Stimulated activated CD8-positive, alpha-beta memory T cell treated with anti-CD3 and anti-CD28 coated beads, Interleukin-12 subunit alpha, Interleukin-12 subunit beta, amount 100 ng/mL, for 4 hours (primary cell): ENCODE results near the gene YBX3.
"Not testable (repeated sequence)": the region's sequence is repeated elsewhere in the genome, so short reads cannot be mapped to it uniquely, and the experiment has no call there.

Source experiments
- DNase-seq: peaks from one replicate; pipeline ENCODE4 v3.0.0-alpha.2; 2020; ENCODE audit warnings: low read depth

Gene YBX3

GRCh38 chr12:10722905-10723746 is at the start of gene YBX3:
Gene YBX3 (minus strand): TSS chr12:10723323. CDS start chr12:10723111, 212 bp downstream.
- DNase-seq, result peak; percentile 43

GRCh38 chr12:10771132-10771733 is 48.1 kb upstream of the YBX3 start:
- no peak for DNase-seq

GRCh38 chr12:10759657-10760056 is 36.5 kb upstream of the YBX3 start:
- DNase-seq, result no peak

DNA sequence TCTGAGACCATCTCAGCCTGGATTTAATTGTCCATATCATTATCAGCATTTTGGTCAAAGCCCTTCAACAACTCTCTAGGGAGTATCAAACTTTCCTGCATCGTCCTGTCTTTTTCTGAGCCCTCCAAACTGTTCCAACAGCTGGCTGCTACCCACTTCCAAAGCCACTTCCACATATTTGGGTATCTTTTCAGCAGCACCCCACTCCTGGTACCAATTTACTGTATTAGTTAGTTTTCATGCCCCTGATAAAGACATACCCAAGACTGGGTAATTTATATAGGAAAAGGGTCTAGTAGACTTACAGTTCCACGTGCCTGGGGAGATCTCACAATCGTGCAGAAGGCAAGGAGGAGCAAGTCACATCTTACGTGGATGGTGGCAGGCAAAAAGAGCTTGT is 33.1 kb upstream of the YBX3 start:
- no peak for DNase-seq

DNA sequence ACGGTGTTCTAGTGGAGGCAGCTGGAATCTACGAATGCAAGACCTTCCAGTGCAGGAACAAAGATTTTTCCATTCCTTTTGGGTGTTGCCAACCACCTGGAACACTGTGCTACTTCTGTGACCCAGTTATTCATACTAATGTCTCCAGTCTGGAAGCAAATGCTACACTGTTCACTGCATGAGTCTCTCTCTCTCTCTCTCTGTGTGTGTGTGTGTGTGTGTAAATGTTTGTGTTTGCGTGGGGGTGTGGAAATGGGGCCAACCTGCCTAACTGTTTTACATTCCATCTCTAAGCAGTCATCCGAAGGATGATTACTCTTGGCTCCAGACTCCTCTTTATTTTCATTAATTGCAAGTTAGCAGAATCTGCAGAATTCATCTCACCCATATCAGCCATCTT is 29.9 kb upstream of the YBX3 start:
- no peak for DNase-seq

DNA sequence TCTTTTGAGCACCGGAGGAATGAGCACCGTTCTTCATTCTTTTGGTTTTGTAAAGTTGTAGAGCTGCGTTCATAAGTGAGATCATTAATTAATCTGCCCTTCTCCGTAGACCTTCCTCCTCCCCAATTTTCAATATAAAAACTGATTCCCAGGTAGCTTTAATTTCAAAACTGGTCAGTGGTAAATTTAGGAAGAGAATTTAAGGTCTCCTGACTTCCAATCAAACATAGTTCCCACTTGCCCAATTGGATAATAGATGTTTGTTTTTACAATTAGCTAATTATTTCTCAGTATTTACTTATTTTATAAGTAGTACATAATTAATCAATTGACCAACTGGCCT is 27.2 kb upstream of the YBX3 start:
- no peak for DNase-seq

DNA sequence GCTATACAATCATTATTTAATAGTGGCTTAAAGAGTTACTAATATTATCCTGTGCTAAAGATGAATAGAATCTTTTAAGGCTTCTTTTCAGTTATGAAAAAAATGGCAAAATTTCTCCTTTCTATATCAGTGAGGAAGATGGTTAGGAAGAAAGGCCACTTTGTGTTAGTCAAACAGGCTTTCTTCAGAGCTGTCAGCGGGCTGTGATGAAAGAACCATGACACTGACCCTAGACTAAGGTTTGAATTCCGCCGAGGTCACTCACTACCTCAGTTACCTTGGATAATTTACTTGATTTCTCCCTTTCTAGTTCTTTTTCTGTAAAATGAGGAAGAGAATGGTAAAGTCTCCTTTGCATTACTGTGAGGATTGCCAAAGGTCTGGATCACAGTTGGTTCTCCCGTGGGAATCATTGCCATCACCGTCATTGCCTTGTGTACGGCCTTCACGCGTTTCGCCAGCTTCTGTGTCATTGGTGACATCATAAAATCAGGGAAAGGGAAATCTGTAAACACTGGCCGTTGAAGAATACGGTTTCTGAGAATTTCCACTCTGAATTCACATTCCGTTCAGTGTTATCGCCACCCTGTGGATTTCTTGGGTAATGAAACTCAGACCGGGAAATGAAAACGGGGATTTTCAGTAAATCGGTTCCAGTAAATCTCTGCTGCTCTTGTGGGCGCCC is 26.7 kb upstream of the YBX3 start:
- DNase-seq, result peak; percentile 28

- DNase-seq, result no peak
Measured at GRCh38 chr12:10747730-10748129, 24.6 kb upstream of the YBX3 start.

GRCh38 chr12:10743420-10743819 is 20.3 kb upstream of the YBX3 start:
- not testable (repeated sequence) for DNase-seq

DNA sequence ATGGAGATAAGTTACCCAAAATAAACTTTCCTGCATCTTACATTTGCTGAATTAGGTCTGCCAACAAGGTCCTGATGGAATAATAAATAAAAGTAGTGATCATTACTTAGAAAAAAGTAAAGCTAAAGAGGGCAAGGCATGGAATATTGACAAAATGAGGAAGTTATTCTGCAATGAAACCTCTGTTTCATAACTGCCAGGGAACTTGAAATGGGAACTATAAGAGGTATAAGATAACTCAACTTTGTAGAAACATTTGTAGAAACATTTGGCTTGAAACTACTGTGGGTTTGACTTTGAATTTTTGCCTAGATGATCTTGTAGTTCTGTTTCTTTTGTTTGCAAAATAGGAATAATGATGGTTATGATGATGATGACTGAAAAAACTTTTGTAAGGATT is 18.7 kb upstream of the YBX3 start:
- DNase-seq, result no peak

GRCh38 chr12:10740182-10740581 is 17.1 kb upstream of the YBX3 start:
- no peak for DNase-seq

DNA sequence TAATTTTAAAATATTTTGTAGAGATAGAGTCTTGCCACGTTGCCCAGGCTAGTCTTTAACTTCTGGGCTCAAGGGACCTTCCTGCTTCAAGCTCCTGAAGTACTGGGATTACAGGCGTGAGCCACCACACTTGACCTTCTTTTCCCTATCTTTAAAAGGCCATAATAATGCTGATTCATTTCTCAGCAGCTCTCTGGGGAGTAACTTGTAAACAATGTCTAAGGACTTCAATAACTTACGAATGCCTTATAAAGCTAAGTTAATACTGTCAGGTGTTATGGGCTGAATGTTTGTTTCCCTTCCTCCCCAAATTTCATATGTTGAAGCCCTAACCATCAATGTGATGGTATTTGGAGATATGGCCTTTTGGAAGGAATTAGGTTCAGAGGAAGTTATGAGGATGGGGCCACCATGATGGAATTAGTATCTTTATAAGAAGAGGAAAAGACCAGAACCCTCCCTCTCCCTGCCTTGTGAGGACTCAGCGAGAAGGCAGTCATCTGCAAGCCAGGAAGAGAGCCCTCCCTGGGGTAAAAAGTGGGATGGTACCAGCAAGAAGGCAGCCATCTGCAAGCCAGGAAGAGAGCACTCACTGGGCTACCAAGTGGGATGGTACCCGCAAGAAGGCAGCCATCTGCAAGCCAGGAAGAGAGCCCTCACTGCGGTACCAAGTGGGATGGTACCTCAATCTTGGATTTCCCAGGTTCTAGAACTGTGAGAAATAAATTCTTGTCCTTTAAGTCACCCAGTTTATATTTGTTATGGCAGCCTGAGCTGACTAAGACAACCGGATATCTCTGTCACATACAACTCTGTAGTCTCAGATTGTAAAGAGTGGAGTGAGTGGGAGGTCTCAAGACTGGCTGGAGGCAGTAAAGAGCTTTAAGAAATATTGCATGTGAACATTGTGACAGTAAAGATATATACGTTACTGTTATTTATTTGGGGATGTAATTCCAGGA is 16.3 kb upstream of the YBX3 start:
- DNase-seq, result no peak

- no peak for DNase-seq
Measured at GRCh38 chr12:10737249-10737648, 14.1 kb upstream of the YBX3 start.

- DNase-seq, result no peak
Measured at GRCh38 chr12:10736463-10736862, 13.3 kb upstream of the YBX3 start.

- DNase-seq, result no peak
Measured at GRCh38 chr12:10735428-10735827, 12.3 kb upstream of the YBX3 start.

GRCh38 chr12:10732549-10732948 is 9.4 kb upstream of the YBX3 start:
- no peak for DNase-seq

DNA sequence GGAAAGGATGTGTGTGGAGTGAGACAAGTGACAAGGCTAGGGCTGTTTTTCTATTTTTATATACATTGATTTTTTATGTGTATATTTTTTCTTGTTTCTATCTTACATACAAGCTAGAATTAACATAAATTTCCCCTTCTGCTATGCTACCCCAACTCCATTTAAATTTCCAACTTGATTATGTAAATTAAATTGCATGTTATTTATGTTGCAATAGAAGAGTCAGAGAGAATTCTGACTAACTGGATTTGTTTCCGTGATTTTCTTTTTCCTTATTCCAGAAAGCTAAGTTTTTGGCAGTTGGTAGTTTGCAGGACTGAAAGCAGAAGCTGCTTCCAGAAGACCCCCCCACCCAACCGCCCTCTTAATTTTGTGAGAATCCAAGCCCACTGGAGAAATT is 8.9 kb upstream of the YBX3 start:
- DNase-seq, result no peak

DNA sequence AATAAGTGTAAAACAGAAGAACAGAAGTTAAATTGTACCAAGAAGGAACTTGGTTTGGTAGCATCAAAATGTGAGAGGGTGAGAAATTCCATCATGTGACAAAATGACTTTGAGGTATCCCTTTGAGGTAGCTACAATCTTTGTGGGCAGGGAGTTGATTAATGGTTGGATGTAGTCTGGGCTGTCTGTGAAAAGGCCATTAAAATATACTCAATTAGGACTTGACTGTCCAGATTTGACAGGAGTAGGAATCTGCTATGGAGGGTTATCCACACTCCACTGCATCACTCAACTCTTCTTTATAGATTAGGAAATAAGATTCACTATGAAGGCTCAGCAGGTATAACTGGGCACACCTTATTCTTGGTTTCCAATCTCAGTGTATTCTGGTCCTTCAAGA is 7.4 kb upstream of the YBX3 start:
- DNase-seq, result no peak

DNA sequence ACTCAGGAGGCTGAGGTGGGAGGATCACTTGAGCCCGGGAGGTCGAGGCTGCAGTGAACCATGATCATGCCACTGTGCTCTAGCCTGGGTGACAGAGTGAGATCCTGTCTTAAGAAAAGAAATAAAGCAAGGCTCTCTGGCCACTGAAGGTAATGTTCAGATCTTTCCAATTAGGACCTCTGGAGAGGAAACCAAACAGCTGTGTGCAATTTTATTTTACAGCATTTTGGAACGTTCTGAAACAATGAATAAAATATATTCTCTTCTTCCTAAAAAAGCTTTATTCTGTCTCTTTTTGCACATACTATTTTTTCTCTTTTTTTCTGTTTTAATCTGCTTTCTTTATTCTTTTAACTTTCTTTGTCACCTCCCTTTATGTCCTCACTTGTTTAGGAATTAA is 5.0 kb upstream of the YBX3 start:
- no peak for DNase-seq

GRCh38 chr12:10726945-10727344 is 3.8 kb upstream of the YBX3 start:
- no peak for DNase-seq

DNA sequence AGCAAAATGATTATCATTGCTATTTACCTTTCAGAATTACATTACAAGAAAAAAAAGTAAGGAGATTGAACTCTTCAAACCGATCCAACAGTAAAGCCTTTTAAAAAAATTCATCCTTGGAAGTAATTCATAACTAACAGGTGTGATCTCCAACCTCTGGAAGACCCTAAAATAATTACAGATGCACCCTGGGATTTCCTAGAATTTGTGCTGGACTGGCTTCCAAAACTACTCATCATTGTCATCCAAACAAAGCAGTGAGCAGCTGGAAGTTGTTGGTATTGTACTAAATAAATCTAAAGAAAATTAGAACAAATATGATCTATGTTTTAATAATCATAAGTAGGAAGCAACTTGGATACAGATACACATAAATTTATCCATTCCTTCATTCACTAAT is 1.9 kb upstream of the YBX3 start:
- no peak for DNase-seq

DNA sequence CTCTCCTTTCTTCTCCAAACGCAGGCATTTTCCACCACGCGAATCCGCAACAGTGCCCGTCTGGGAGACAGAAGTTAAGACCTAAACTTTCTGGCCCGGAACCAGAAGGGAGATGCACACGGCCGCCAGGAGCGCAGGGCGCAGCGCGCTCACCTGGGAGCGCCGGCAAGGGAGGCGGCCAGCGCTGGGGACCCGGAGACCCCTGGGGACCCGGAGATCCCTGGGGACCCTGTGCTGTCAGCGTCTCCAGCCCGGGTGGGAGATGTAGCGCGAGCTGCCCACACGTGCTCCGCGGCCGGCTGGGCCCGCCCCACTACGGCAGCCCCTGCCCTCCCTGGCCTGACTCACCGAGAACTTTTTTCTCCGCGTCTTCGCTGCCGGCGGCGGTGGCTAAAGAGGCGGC is 620 bp downstream of the YBX3 start:
- peak; percentile 59 for DNase-seq
